Mucosa of rectum (tissue), 2 donors: ENCODE results near the gene CCSER1.
"Not testable (repeated sequence)": the region's sequence is repeated elsewhere in the genome, so short reads cannot be mapped to it uniquely, and the experiment has no call there.

Experiments
- H3K27ac ChIP-seq, 2 donors: one replicate each; pipeline ENCODE4 v1.7.0; 2013; ENCODE audit warnings: inconsistent platforms in 2 of 2, low read depth in 2 of 2, low read length in 2 of 2
- H3K27me3 ChIP-seq, 2 donors: one replicate each; pipeline ENCODE4 v1.7.0; 2013; ENCODE audit warnings: low read length in 2 of 2; ENCODE audit not compliant: control insufficient read depth in 2 of 2, insufficient read depth in 2 of 2
- H3K36me3 ChIP-seq, 2 donors: one replicate each; pipeline ENCODE4 v1.7.0; 2013; ENCODE audit warnings: low read length in 2 of 2; ENCODE audit not compliant: control insufficient read depth in 2 of 2, insufficient read depth in 2 of 2
- H3K4me1 ChIP-seq, 2 donors: one replicate each; pipeline ENCODE4 v1.7.0; 2013; ENCODE audit warnings: low read length in 2 of 2, mild to moderate bottlenecking in 1 of 2; ENCODE audit not compliant: control insufficient read depth in 2 of 2, insufficient read depth in 2 of 2
- H3K4me3 ChIP-seq, 2 donors: one replicate each; pipeline ENCODE4 v1.7.0; 2013; ENCODE audit warnings: low read length in 2 of 2
- H3K9ac ChIP-seq, 2 donors: one replicate each; pipeline ENCODE4 v1.7.0; 2013; ENCODE audit warnings: low read length in 2 of 2, low read depth in 1 of 2, mild to moderate bottlenecking in 1 of 2
- H3K9me3 ChIP-seq, 2 donors: one replicate each; pipeline ENCODE4 v1.7.0; 2013; ENCODE audit warnings: low read length in 2 of 2; ENCODE audit not compliant: control insufficient read depth in 2 of 2
- donor health status: healthy.
- donor health status: Normal muscosa, but diverticular disease.

The CCSER1 gene

DNA sequence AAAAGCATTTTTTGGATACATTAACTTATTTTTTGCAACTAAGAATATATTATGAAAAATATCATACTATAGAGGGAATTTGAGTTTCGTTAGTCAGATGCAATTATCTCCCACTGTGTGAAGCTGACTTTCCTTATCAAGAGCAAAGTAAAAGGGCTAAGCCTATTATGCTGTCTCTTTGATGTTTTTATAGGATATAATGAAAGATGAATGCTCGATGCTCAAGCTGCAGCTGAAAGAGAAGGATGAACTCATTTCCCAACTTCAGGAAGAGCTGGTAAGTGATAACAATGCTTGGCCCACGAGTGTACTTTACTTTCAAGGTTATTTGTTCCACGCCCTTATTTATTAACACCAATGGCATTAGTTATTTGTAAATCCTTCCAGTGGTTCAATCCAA is 688.4 kb downstream of the CCSER1 start:
- Histone ChIP-seq H3K4me1 (no peaks in the 10 kb centered on the region), H3K9ac (no peak overlapping the region), H3K27me3 (no peaks in the 10 kb centered on the region)

GRCh38 chr4:90816754-90817153 is 689.6 kb downstream of the CCSER1 start:
- no peaks in the 10 kb centered on the region for H3K4me1 ChIP-seq
- no peak overlapping the region for H3K4me3 ChIP-seq
- H3K9ac ChIP-seq, result no peak overlapping the region
- H3K27me3 ChIP-seq, result no peaks in the 10 kb centered on the region
- H3K36me3 ChIP-seq, result no peaks in the 10 kb centered on the region
- H3K9me3 ChIP-seq, result no peaks in the 10 kb centered on the region
- no peak overlapping the region for H3K27ac ChIP-seq

More for the DNA sequence above, 688.4 kb downstream of the CCSER1 start:
- Histone ChIP-seq H3K27ac (no peak overlapping the region), H3K4me3 (no peak overlapping the region), H3K9me3 (no peaks in the 10 kb centered on the region), H3K36me3 (no peaks in the 10 kb centered on the region)

- no peak overlapping the region for H3K4me3 ChIP-seq
- H3K9me3 ChIP-seq, result no peaks in the 10 kb centered on the region
- no peak overlapping the region for H3K27ac ChIP-seq
- no peaks in the 10 kb centered on the region for H3K36me3 ChIP-seq
- no peaks in the 10 kb centered on the region for H3K4me1 ChIP-seq
- no peak overlapping the region for H3K9ac ChIP-seq
- no peaks in the 10 kb centered on the region for H3K27me3 ChIP-seq
Observed at GRCh38 chr4:90824266-90825150, 697.3 kb downstream of the CCSER1 start.

- H3K36me3 ChIP-seq, result no peaks in the 10 kb centered on the region
- no peak overlapping the region for H3K9ac ChIP-seq
- no peaks in the 10 kb centered on the region for H3K4me1 ChIP-seq
- H3K9me3 ChIP-seq, result no peaks in the 10 kb centered on the region
- H3K27ac ChIP-seq, result no peak overlapping the region
- H3K27me3 ChIP-seq, result no peaks in the 10 kb centered on the region
- H3K4me3 ChIP-seq, result no peak overlapping the region
Observed at GRCh38 chr4:90825849-90826248, 698.7 kb downstream of the CCSER1 start.

GRCh38 chr4:90833706-90834105 is 706.5 kb downstream of the CCSER1 start:
- Histone ChIP-seq H3K27me3 (no peaks in the 10 kb centered on the region), H3K4me3 (no peak overlapping the region), H3K4me1 (no peaks in the 10 kb centered on the region), H3K9me3 (no peaks in the 10 kb centered on the region), H3K36me3 (no peaks in the 10 kb centered on the region), H3K9ac (no peak overlapping the region), H3K27ac (no peak overlapping the region)

- Histone ChIP-seq H3K4me1 (no peaks in the 10 kb centered on the region), H3K27ac (no peak overlapping the region), H3K27me3 (no peaks in the 10 kb centered on the region), H3K9me3 (no peaks in the 10 kb centered on the region), H3K36me3 (no peaks in the 10 kb centered on the region), H3K9ac (no peak overlapping the region), H3K4me3 (no peak overlapping the region)
Observed at GRCh38 chr4:90837241-90837640, 710.0 kb downstream of the CCSER1 start.

GRCh38 chr4:90838859-90839258 is 711.7 kb downstream of the CCSER1 start:
- H3K9ac ChIP-seq, H3K27me3 ChIP-seq, H3K4me1 ChIP-seq, H3K36me3 ChIP-seq, H3K4me3 ChIP-seq, H3K27ac ChIP-seq, H3K9me3 ChIP-seq: not testable (repeated sequence)

DNA sequence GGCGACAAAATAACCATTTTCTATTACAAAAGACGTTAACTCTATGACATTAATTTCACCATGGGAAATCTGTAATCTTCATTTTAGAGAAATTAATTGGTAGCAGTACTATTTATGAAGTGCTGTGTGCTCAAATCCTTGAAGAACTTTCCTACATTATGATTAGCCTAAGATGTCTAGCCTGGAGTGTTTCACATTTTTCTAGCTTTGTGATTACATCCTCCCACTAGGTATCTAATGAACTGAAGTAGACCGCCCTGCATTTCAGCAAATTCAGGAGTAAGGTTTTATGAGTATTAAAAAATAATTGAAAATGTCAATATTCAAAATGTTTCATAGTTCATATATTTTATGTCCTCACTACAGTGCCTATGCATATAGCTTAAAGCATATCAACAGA is 713.1 kb downstream of the CCSER1 start:
- no peak overlapping the region for H3K9ac ChIP-seq
- H3K9me3 ChIP-seq, result no peaks in the 10 kb centered on the region
- H3K36me3 ChIP-seq, result no peaks in the 10 kb centered on the region
- H3K4me3 ChIP-seq, result no peak overlapping the region
- H3K27ac ChIP-seq, result no peak overlapping the region
- no peaks in the 10 kb centered on the region for H3K27me3 ChIP-seq
- no peaks in the 10 kb centered on the region for H3K4me1 ChIP-seq

DNA sequence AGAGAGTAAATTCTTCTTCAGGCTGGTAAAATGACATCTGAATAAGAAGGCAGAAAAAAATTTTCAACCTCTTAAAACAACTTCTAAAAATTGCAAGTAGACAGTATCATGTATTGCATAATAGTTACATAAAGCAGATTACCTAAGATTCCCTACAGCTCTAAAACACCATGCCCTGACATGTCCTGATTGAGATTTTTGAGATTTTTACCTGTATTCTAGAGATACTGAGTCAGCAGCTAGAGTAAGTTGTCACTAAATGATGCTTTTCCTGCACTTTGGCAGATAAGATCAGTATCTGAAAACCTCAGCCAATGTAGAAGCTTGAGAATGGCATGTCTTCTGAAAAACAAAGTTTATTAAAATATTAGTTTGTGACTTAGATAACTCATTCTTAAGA is 713.6 kb downstream of the CCSER1 start:
- H3K36me3 ChIP-seq, result no peaks in the 10 kb centered on the region
- H3K9me3 ChIP-seq, result no peaks in the 10 kb centered on the region
- H3K4me3 ChIP-seq, result no peak overlapping the region
- H3K27ac ChIP-seq, result no peak overlapping the region
- H3K9ac ChIP-seq, result no peak overlapping the region
- H3K27me3 ChIP-seq, result no peaks in the 10 kb centered on the region
- no peaks in the 10 kb centered on the region for H3K4me1 ChIP-seq

DNA sequence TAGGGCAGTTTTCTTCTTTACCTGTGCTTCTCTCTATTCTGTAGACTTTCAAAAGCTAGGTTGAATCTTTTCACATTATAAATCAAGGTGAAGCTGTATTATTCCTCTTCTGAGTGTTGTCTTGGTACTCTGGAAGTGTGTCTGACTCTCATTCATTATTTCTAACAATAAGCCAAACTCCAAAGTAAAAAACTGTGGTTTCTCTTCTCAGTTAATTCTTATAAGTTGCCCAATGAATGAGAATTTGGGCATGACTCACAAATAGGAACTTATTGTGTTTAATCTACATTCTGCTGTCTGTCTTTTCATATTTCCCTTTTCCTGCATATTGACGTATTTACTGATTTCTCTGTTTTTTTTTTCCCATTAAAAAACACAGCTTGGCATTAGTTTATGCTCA is 714.5 kb downstream of the CCSER1 start:
- Histone ChIP-seq H3K9me3 (no peaks in the 10 kb centered on the region), H3K4me1 (no peaks in the 10 kb centered on the region), H3K4me3 (no peak overlapping the region), H3K27me3 (no peaks in the 10 kb centered on the region), H3K36me3 (no peaks in the 10 kb centered on the region), H3K27ac (no peak overlapping the region), H3K9ac (no peak overlapping the region)
